Glomerular endothelial cell (primary cell): ENCODE results near the gene ATP8A1. TPM values are rescaled to one million over a fixed set of nuclear protein-coding genes. Genes with fewer than 3 reads are reported as not detected.
"Not testable (repeated sequence)": the region's sequence is repeated elsewhere in the genome, so short reads cannot be mapped to it uniquely, and the experiment has no call there.

ENCODE experiments used
- DNase-seq: peaks from one replicate; pipeline ENCODE4 v3.0.0-alpha.2; 2011; ENCODE audit warnings: low read depth, low spot score; ENCODE audit errors: extremely low read depth
- total RNA-seq: library from RNA; depleted of rRNA; stranded (reverse); fragments of >200 nt; gene quantifications from 2 replicates; pipeline ENCODE4 v1.2.3, GENCODE V29; 2015

ATP8A1 gene
- total RNA-seq, 1 donor from 2014 or later = 9.7 TPM

- DNase-seq = no peak
These were observed 178.0 kb downstream of the ATP8A1 start for GRCh38 chr4:42478946-42479345.

DNA sequence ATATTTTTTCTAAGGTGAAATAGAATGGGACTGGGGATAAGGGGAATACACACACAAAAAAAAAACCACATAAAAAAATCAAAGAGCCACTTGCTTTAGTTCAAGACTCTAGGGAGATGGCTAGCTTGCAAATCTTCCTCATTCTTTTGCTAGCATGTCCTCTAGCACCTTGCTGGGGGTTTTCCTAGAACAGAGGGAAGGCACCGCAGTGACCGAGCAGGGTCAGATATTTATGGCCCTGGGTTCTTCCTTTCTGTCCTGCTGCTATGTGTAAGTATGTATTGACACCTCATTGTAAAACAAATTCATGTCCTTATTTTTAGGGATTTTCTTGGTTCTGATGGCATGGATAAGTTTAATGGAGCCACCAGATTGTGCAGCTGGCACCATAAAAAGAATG is 178.4 kb downstream of the ATP8A1 start:
- no peak for DNase-seq

- no peak for DNase-seq
These were observed 182.5 kb downstream of the ATP8A1 start for GRCh38 chr4:42474406-42474805.

GRCh38 chr4:42473071-42473684 is 183.7 kb downstream of the ATP8A1 start:
- no peak for DNase-seq

DNA sequence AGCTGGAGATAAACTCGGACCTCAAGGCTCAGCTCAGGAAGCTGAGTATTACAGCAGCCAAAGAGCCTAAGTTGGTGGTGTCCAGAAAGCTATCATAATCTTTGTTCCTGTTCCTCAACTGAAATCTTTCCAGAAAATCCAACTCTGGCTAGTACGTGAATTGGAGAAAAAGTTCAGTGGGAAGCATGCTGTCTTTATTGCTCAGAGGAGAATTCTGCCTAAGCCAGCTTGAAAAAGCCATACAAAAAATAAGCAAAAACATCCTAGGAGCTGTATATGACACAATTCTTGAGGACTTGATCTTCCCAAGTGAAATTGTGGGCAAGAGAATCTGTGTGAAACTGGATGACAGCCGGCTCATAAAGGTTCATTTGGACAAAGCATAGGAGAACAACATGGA is 185.0 kb downstream of the ATP8A1 start:
- DNase-seq = no peak

DNA sequence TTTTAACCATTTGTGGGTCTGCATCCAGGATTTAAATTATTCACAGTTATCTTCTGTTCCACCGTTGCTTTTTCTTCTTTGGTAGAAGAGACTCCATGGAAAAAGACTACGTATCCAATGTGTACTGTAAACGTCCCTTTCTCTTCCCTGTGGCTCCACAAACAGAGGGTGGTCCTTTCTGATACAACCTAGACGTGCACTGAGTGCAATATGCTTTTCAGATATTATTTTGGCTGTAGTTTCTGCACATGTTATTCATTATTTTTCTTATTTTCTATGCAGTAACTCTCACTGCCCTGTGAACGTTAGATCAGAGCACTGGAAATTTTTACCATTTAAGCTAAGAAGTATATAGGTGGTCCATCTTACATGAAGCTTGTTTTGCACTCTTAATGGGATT is 186.9 kb downstream of the ATP8A1 start:
- DNase-seq = no peak

- DNase-seq = not testable (repeated sequence)
These were observed 189.1 kb downstream of the ATP8A1 start for GRCh38 chr4:42467777-42468176.

DNA sequence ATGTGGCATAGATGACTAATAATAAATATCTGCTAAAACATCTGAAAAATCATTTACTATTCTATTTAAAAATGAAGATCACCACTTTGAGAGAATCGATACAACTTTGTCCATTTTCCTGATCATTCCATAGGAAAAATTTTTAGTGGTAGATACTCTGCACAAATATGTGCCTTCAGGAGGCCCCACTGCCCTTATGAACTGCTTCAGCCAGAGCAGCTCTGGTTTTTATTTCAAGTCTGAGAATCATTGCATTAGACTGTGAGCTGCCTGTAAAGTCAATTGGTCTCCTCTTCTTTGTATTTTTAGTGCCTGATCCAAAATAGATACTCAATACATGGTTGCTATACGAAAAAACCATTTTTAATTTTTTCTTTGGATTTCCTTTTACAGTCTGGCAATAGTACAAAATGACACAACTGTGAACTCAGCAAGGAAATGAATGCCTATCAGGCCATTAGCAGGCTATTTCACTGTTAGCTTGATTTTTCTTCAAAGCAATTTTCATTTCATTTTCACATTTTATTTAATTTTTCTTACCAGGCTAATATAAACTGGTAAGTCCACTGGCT is 190.5 kb downstream of the ATP8A1 start:
- no peak for DNase-seq

DNA sequence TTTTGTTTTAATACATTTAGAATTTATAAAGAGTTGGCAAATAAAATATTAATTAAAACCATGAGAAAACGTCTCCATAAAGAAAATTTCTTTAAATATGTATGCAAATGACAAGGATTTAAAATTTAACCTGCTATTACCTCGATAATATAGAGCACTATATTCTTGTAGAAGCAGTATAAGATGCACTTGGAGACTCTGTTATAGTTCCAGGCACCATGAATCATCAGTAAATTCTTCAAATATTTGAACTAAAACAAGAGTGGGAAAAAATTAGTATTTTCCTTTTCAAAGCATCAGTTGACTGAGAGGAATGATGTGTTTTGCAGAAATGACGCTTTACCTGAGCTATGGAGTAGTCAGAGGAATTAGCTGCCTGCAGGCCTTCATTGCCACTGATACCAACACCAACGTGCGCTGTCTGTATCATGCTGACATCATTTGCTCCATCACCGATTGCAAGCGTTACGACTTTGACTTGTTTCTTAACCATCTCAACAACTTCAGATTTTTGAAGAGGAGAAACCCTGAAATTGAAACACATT is 192.3 kb downstream of the ATP8A1 start:
- no peak for DNase-seq

GRCh38 chr4:42461216-42461615 is 195.7 kb downstream of the ATP8A1 start:
- DNase-seq = not testable (repeated sequence)

DNA sequence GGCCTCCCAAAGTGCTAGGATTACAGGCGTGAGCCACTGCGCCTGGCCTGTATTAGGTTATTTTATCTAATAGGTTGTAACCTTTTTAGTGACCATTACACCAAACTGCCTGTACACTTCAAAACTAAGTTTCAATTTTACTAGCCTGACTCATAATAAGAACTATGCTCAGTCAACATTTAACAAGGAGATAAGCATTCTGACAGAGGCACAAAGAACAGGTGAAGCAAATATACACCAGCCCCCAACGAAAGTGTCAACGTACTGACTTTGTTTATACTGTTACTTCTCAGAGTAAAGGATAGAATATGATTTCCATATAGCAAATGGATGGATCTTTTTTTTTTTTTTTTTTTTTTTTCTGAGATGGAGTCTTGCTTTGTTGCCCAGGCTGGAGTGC is 196.9 kb downstream of the ATP8A1 start:
- no peak for DNase-seq

GRCh38 chr4:42458657-42459056 is 198.2 kb downstream of the ATP8A1 start:
- DNase-seq = no peak

- no peak for DNase-seq
These were observed 202.0 kb downstream of the ATP8A1 start for GRCh38 chr4:42454755-42455420.

- DNase-seq = no peak
These were observed 203.3 kb downstream of the ATP8A1 start for GRCh38 chr4:42453612-42454011.

GRCh38 chr4:42452823-42453222 is 204.1 kb downstream of the ATP8A1 start:
- no peak for DNase-seq

- no peak for DNase-seq
These were observed 210.1 kb downstream of the ATP8A1 start for GRCh38 chr4:42446823-42447222.

- DNase-seq = no peak
These were observed 211.9 kb downstream of the ATP8A1 start for GRCh38 chr4:42445038-42445437.

- DNase-seq = no peak
These were observed 214.3 kb downstream of the ATP8A1 start for GRCh38 chr4:42442601-42443000.

GRCh38 chr4:42440083-42440482 is 216.8 kb downstream of the ATP8A1 start:
- DNase-seq = no peak

DNA sequence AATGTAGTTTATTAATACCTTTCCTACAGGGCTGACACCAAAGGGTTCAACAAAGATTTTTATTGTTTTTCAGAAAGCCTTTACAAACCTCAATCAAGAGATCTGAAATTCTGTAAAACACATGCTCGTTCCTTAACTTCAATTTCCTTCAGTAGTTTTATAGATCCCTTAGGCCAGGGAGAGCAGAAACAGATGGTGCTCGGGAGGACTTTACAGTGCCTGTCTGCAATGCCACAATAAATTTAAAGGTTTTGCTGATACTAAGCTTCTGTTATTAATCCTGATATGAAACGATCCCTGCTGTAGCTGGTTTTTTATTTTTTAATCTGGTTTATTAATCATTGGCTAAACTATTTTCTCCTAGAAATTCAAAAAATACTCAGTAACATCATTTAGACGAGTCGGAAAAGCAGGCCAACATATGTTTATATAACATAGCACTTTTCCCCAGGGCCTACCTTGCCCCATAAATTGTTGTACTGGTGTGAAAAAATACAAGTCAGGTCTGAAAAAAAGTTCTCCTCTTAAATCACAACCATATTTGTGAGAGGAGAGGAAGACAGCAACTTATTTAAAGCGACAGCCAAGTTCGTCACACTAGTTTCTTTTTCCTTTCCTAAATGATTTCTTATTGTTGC is 219.9 kb downstream of the ATP8A1 start:
- no peak for DNase-seq

- no peak for DNase-seq
These were observed 228.9 kb downstream of the ATP8A1 start for GRCh38 chr4:42428036-42428435.
